Testis (tissue), 2 donors: ENCODE measurements around the gene ATM.

Source experiments
- POLR2A ChIP-seq: fragments of 450-650 bp; IDR thresholded peaks from one replicate; pipeline ENCODE4 v1.6.1; 2017; ENCODE audit warnings: antibody characterized with exemption, mild to moderate bottlenecking, moderate library complexity
- TF ChIP-seq, protein P1 (sequence below), 3 experiments: fragments of 450-650 bp in 2 of 3; fragments of 200-600 bp in 1 of 3; sonication (generic) in 1 of 3; IDR thresholded peaks; one replicate each; pipeline ENCODE4 v1.5.1; 2016 to 2019; ENCODE audit warnings: antibody characterized with exemption in 3 of 3, mild to moderate bottlenecking in 2 of 3, moderate library complexity in 1 of 3

DNA sequence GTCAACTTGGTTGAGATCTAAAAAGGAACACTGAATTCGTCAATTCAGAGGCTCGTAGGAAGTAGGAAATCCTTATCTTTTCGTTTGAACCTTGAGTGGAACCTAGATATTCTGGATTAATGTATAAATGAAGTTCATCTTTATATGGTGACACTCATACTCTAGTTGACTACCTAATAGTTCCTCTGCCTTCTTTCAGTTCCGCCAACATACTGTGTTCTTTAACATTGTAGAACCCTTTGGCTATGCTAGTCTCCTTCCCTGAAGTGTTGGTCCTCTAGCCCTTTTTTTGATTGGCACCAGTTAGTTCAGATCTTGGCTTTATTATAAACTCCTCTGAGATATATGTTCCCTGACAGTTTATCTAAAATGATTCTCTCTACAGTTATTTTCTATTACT is 1.5 kb downstream of the ATM start:
- TF ChIP-seq POLR2A: no peak
- TF ChIP-seq, protein P1, sequence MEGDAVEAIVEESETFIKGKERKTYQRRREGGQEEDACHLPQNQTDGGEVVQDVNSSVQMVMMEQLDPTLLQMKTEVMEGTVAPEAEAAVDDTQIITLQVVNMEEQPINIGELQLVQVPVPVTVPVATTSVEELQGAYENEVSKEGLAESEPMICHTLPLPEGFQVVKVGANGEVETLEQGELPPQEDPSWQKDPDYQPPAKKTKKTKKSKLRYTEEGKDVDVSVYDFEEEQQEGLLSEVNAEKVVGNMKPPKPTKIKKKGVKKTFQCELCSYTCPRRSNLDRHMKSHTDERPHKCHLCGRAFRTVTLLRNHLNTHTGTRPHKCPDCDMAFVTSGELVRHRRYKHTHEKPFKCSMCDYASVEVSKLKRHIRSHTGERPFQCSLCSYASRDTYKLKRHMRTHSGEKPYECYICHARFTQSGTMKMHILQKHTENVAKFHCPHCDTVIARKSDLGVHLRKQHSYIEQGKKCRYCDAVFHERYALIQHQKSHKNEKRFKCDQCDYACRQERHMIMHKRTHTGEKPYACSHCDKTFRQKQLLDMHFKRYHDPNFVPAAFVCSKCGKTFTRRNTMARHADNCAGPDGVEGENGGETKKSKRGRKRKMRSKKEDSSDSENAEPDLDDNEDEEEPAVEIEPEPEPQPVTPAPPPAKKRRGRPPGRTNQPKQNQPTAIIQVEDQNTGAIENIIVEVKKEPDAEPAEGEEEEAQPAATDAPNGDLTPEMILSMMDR (IDR thresholded peaks at IDR 0.05): no peak
